Gastroesophageal sphincter (tissue), 4 donors: Measurements from ENCODE around the gene LDB3. TPM values are rescaled to one million over a fixed set of nuclear protein-coding genes. Genes with fewer than 3 reads are reported as not detected.

Source experiments
- ATAC-seq: fragments of 150-250 bp; one replicate; pipeline ENCODE4 v1.9.1; 2016; ENCODE audit warnings: mild to moderate bottlenecking, moderate library complexity
- H3K27ac ChIP-seq, 4 donors: fragments of 200-600 bp; sonication (generic) in 3 of 4; 1 replicate in 3 of 4; 2 replicates in 1 of 4; pipeline ENCODE4 v1.5.1; 2016 to 2019
- H3K27me3 ChIP-seq: fragments of 200-600 bp; sonication (generic); one replicate; pipeline ENCODE4 v1.5.1; 2019
- H3K36me3 ChIP-seq, 2 donors: fragments of 200-600 bp; sonication (generic); one replicate each; pipeline ENCODE4 v1.5.1; 2019; ENCODE audit warnings: control low read depth in 1 of 2
- H3K4me1 ChIP-seq, 3 donors: fragments of 200-600 bp; sonication (generic); 1 replicate in 2 of 3; 2 replicates in 1 of 3; pipeline ENCODE4 v1.5.1; 2016 to 2019; ENCODE audit warnings: control low read depth in 2 of 3
- H3K4me3 ChIP-seq, 2 donors: fragments of 200-600 bp; sonication (generic); one replicate each; pipeline ENCODE4 v1.5.1; 2019; ENCODE audit warnings: mild to moderate bottlenecking in 1 of 2, moderate library complexity in 1 of 2
- H3K9me3 ChIP-seq, 3 donors: fragments of 200-600 bp; sonication (generic); one replicate each; pipeline ENCODE4 v1.5.1; 2017 to 2019; ENCODE audit warnings: control low read depth in 2 of 3
- EP300 ChIP-seq: sonication (generic); formaldehyde crosslinking; IDR thresholded peaks from one replicate; pipeline ENCODE4 v1.6.1; 2017; ENCODE audit warnings: antibody characterized with exemption, mild to moderate bottlenecking
- POLR2A ChIP-seq, 2 donors: fragments of 450-650 bp; IDR thresholded peaks; one replicate each; pipeline ENCODE4 v1.6.1; 2017; ENCODE audit warnings: antibody characterized with exemption in 2 of 2, mild to moderate bottlenecking in 2 of 2, moderate library complexity in 1 of 2
- POLR2AphosphoS5 ChIP-seq: sonication (generic); formaldehyde crosslinking; IDR thresholded peaks from one replicate; pipeline ENCODE4 v1.6.1; 2017; ENCODE audit warnings: antibody characterized with exemption
- WGBS, 2 donors: methylation state at CpG; one replicate each; pipeline ENCODE4 v1.1.5; 2018; ENCODE audit warnings: low coverage in 1 of 2; 5-methylcytosine and 5-hydroxymethylcytosine counted together
- total RNA-seq, 4 donors: library from RNA; depleted of rRNA; stranded (reverse); fragments of >200 nt; gene quantifications; one replicate each; pipeline ENCODE4 v1.1.0, GENCODE V29; 2016
- TF ChIP-seq, protein P1 (sequence below), 4 experiments: fragments of 200-600 bp in 2 of 4; fragments of 450-650 bp in 2 of 4; sonication (generic) in 1 of 4; IDR thresholded peaks; one replicate each; pipeline ENCODE4 v1.5.1; 2017 to 2019; ENCODE audit warnings: antibody characterized with exemption in 4 of 4, mild to moderate bottlenecking in 2 of 4, moderate library complexity in 2 of 4

The LDB3 gene
- total RNA-seq, 4 donors from 2014 or later, result 12.9 to 45.8 (median 18.6) TPM

DNA sequence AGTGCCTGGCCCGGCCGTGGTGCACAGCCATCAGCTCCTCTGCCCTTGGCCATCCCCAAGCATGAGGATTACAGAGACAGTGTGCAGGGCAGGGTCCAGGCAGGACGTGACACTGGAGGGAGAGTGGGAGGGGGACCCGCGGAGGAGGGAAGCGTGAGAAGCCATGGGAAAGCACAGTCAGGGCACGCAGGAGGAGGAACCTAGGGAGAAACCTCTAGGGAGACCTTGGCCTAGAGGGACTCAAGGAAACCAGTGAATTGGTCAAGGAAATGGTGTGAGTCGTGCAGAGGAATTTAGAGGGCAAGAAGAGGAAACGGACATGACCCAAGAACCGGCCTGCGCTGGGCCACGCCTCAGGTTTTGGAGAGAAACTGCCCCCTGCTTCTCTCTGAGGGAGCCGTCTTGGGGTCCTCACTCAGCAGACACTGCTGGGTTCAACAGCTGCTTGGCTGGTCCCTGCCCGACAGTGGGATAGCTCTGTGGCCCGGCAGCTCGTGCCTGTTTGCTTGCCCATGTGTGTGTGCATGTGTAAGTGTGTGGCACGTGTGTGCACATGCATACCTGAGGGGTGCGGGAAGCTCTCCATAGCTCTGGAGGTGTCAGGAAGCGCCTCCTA, 10.8 kb upstream of the LDB3 start:
- no peaks in the 10 kb centered on the region for H3K27me3 ChIP-seq
- H3K4me1 ChIP-seq, result peaks cover 0 to 14% (median 0%) of the 10 kb centered on the region in 3 donors
- no peak overlapping the region for H3K27ac ChIP-seq
- 63 to 66% methylated on average over 4 to 9 of the region's 19 CpGs for WGBS, 2 donors
- no peak for TF ChIP-seq POLR2AphosphoS5
- TF ChIP-seq, protein P1, sequence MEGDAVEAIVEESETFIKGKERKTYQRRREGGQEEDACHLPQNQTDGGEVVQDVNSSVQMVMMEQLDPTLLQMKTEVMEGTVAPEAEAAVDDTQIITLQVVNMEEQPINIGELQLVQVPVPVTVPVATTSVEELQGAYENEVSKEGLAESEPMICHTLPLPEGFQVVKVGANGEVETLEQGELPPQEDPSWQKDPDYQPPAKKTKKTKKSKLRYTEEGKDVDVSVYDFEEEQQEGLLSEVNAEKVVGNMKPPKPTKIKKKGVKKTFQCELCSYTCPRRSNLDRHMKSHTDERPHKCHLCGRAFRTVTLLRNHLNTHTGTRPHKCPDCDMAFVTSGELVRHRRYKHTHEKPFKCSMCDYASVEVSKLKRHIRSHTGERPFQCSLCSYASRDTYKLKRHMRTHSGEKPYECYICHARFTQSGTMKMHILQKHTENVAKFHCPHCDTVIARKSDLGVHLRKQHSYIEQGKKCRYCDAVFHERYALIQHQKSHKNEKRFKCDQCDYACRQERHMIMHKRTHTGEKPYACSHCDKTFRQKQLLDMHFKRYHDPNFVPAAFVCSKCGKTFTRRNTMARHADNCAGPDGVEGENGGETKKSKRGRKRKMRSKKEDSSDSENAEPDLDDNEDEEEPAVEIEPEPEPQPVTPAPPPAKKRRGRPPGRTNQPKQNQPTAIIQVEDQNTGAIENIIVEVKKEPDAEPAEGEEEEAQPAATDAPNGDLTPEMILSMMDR (IDR thresholded peaks at IDR 0.05), result no peak
- no peak for TF ChIP-seq EP300
- no peak for TF ChIP-seq POLR2A (IDR thresholded peaks at IDR 0.05)
- no peak overlapping the region for H3K4me3 ChIP-seq
- H3K36me3 ChIP-seq, result no peaks in the 10 kb centered on the region
- no peaks in the 10 kb centered on the region for H3K9me3 ChIP-seq
- ATAC-seq, result no peak

DNA sequence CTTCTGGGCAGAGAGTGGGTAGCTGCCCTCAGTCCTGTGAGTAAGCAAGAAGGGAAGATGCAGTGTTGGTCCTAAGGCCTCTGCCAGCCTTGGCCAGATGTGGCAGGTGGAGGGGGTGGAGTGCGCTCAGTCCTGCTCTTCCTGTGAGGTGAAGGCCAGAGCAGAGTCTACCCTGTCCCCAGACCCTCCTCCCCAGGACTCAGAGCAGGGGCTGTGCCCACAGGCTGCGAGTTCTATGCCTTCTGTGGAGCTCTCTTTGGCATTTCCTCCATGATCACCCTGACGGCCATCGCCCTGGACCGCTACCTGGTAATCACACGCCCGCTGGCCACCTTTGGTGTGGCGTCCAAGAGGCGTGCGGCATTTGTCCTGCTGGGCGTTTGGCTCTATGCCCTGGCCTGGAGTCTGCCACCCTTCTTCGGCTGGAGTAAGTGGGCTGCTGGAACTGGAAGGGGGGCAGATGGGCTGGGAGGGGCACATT, 10.0 kb upstream of the LDB3 start:
- TF ChIP-seq, protein P1 (IDR thresholded peaks at IDR 0.05), result no peak
- TF ChIP-seq POLR2A (IDR thresholded peaks at IDR 0.05), result no peak
- no peak for TF ChIP-seq EP300
- TF ChIP-seq POLR2AphosphoS5, result no peak
- ATAC-seq, result no peak
- no CpG with 5 or more reads among the region's 12 CpGs for WGBS, 2 donors

DNA sequence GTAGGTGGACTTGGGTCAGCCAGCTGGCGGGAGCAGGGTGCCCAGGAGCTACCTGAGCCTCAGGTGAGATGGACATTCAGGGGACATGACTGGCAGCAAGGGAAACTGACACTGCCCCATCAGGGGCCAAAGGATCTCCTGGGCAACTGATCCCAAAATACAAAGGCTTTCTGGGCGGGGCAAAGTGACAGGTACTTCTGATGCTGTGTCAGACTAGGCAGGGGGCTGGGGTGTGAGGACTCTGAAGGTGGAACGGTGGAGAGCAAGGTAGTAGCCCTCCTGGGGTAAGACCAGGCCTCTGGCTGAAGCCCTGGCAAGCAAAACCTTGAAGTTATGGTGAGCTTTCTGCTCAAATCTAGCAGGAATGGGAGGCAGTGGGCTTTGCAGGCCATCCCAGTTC, 9.6 kb upstream of the LDB3 start:
- WGBS, 2 donors, result 75 to 100% methylated on average over 1 to 2 of the region's 3 CpGs
- Histone ChIP-seq H3K27me3 (no peaks in the 10 kb centered on the region), H3K9me3 (no peaks in the 10 kb centered on the region), H3K4me1 (peaks cover 0 to 16% (median 0%) of the 10 kb centered on the region in 3 donors), H3K4me3 (no peak overlapping the region), H3K27ac (no peak overlapping the region), H3K36me3 (no peaks in the 10 kb centered on the region)
- ATAC-seq, result no peak
- TF ChIP-seq, protein P1 (IDR thresholded peaks at IDR 0.05), result no peak
- TF ChIP-seq POLR2AphosphoS5 (no peak), POLR2A (IDR thresholded peaks at IDR 0.05) (no peak), EP300 (no peak)

More for the DNA sequence above, 10.0 kb upstream of the LDB3 start:
- H3K4me1 ChIP-seq, result peaks cover 0 to 14% (median 0%) of the 10 kb centered on the region in 3 donors
- H3K27me3 ChIP-seq, result no peaks in the 10 kb centered on the region
- no peaks in the 10 kb centered on the region for H3K9me3 ChIP-seq
- H3K27ac ChIP-seq, result no peak overlapping the region
- H3K4me3 ChIP-seq, result no peak overlapping the region
- no peaks in the 10 kb centered on the region for H3K36me3 ChIP-seq

DNA sequence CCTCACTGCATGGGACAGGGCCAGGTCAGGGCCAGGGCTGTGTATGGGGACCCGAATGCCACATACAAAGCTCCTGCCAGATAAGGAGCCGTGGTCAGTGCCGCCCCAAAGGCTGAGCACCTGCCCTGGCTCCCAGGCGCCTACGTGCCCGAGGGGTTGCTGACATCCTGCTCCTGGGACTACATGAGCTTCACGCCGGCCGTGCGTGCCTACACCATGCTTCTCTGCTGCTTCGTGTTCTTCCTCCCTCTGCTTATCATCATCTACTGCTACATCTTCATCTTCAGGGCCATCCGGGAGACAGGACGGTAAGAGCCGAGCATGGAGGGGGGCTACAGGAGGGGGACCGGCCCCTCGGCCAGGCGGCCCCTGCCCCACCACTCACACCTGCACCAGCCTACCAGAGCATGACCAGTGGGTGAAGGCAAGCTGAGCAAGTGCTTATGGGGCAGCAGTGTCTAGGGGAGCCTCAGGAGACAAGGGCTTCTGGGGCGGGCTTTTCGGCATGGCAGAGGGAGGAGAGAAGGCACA, 9.1 kb upstream of the LDB3 start:
- no peak for ATAC-seq
- Histone ChIP-seq H3K4me3 (no peak overlapping the region), H3K4me1 (peaks cover 0 to 21% (median 0%) of the 10 kb centered on the region in 3 donors), H3K27ac (no peak overlapping the region), H3K9me3 (no peaks in the 10 kb centered on the region), H3K27me3 (no peaks in the 10 kb centered on the region), H3K36me3 (no peaks in the 10 kb centered on the region)
- no peak for TF ChIP-seq POLR2AphosphoS5
- TF ChIP-seq EP300, result no peak
- TF ChIP-seq, protein P1 (IDR thresholded peaks at IDR 0.05), result no peak
- no peak for TF ChIP-seq POLR2A (IDR thresholded peaks at IDR 0.05)
- WGBS, 2 donors, result 96% methylated on average over 11 of the region's 19 CpGs; no CpG with 5 or more reads in 1 of the 2 donors
